ENCODE measurements around the gene DCAF5.
A peak's percentile ranks its signal among the peaks of the same experiment; 100 is the strongest.
"Not testable (repeated sequence)": the region's sequence is repeated elsewhere in the genome, so short reads cannot be mapped to it uniquely, and the experiment has no call there.

Gene DCAF5

DNA sequence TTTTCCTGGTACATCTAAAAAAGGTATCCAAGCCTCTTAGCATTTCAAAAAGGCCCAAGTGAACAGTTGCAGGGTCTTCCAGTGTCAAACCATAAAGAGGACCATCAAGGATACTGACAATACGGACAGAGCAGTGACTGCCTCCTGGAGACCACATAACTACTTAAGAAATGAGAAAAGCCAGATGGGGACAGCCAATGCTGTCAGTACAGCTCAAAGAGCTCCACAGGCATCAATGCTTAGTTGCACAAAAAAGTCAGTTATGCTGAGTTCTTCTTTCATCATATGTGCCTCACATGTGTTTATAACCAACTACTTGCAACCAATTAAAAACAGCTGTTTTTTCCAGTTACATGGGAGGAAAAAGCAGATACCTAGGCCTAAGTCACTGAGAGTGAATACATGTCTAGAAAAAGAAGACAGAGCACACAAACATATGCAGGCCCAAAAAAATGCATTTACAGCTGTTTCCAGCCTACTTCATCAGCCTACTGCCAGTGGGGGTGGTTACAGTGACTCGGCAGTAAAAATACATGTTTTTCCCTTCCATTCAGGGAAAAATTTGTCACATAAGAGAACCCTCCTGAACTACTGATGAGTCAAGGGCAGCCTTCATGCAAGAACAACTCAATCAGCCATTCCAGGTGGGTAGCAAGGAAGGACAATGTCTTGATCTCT, 84.0 kb downstream of the DCAF5 start:
- no peak for DNase-seq

GRCh38 chr14:69066396-69067171, 86.3 kb downstream of the DCAF5 start:
- DNase-seq, result no peak

DNA sequence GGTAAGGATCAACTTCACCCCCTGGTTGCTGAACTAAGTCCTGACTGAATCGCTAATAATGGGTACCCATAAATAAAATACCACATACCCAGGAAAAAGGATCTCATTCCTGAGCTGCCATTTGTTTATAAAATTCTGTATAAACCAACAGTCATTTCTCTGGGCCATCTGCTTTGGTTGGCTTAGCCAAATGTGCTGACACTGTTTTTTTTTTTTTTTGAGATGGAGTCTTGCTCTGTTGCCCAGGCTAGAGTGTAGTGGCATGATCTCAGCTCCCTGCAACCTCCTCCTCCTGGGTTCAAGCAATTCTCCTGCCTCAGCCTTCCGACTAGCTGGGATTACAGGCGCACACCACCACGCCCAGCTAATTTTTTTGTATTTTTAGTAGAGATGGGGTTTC, 87.0 kb downstream of the DCAF5 start:
- DNase-seq, result not testable (repeated sequence)

DNA sequence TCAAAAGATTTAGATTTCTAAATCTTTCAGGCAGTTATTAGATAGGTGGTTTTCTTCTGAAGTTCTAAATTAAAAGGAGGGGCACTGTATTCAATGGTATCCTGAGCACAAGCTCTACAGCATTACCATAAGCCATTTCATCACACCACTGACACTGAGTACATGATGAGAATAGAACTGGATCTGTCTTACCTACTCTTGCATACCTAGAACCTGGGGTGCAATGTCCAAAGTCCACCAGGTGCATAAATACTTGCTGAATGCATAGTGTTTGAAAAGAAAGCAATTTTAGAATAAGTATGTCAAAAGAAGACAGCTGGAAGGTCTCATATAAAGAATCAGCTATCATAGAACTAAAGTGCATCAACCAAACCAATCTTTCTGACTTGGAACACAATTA, 88.3 kb downstream of the DCAF5 start:
- no peak for DNase-seq

- DNase-seq, result no peak
Measured at GRCh38 chr14:69059658-69060623, 93.0 kb downstream of the DCAF5 start.

- peak in 1 of 2 experiments; percentile 10 for DNase-seq
Measured at GRCh38 chr14:69055999-69056788, 96.7 kb downstream of the DCAF5 start.

DNA sequence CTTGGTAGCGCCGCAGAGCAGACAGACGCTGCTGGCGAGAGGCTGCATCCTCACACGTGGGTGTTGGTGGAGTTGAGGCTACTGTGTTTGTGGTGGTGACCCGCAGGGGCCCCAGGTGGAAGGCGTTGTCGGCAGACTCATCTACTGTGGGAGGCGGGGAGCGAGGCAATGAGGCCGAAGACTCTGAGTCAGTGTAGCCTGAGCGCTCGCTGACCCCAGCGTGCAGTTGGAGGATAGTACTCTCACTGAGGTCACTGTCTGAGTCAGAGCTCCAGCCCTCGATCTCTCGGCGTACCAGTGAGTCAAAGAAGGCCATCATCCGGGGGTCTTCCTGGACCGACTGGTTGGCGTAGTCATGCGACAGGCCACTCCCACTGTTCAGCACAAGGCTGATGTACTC, 97.8 kb downstream of the DCAF5 start:
- DNase-seq, result no peak

DNA sequence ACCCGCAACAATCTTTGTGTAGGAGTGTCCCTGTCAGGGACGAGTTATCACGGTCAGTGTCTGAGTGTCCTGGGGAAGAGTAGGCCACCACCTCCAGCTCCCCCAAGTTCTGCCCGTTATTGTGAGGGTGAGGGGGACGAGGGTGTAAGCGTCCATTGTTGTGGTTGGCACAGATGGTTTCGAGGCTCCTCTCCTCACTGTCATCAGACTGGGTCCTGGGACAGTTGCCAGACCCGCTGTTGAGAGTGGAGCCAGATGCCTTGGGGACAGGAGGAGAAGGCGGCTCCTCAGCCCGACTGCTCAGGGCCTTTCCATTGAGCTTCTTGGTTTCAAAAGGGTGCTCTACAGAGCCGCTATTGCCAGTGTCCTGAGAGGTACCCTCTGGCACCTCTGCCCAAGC, 98.9 kb downstream of the DCAF5 start:
- no peak for DNase-seq

DNA sequence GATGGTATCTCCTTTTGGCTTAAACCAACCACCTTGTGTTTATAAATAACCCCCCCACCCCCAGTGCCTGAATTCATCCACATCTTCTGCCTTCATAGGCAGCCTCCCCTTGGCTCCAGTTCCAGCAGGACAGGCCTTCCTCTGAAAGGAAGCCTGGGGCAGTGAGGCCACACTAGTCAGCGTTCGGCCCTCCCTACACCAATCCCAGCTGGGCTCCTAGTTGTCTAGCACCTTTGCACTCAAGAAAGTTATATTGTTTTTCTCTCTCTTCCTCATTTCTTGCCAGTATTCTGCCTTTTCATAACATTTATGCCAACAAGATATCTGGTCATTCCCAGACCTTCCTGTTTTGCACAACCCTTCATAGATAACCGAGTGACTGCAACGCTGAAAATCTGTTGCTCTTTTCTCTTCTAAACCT, 100.7 kb downstream of the DCAF5 start:
- no peak for DNase-seq

- DNase-seq, result no peak
Measured at GRCh38 chr14:69050240-69051184, 102.4 kb downstream of the DCAF5 start.

DNA sequence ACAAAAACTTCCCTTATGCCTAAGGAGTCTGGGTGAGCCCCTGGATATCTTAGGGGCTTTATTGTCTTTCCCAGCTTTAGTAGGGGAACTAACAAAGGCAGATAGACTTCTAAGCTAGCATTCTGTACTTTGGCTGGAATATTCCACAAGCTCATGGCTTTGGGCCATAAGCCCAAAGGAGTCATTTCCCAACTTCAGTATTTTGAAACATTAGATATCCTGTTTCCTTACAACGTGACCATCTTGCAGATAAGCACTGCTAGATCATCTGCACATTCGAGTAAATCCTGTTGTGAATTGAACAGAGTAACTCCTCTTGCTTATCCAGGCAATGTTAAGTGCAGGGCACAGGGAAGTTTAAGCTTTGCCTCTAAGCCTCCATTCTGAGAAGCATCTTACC, 103.2 kb downstream of the DCAF5 start:
- DNase-seq, result no peak

DNA sequence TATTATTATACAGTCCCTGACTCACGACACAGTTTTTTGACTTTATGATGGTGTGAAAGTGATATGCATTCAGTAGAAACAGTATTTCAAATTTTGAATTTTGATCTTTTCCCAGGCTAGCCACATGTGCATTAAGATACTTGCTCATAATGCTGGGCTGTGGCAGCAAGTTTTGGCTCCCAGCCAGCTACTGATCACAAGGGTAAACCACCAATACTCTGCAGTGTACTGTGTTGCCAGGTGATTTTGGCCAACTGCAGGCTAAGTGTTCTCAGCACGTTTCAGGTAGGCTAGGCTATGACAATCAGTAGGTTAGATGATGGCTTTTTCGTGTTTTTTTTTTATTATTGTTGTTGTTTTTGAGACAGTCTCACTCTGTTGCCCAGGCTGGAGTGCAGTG, 104.5 kb downstream of the DCAF5 start:
- peak; percentile 42 to 64 for DNase-seq

GRCh38 chr14:69047255-69047654, 105.7 kb downstream of the DCAF5 start:
- DNase-seq, result no peak

GRCh38 chr14:69046476-69046860, 106.5 kb downstream of the DCAF5 start:
- no peak for DNase-seq

DNA sequence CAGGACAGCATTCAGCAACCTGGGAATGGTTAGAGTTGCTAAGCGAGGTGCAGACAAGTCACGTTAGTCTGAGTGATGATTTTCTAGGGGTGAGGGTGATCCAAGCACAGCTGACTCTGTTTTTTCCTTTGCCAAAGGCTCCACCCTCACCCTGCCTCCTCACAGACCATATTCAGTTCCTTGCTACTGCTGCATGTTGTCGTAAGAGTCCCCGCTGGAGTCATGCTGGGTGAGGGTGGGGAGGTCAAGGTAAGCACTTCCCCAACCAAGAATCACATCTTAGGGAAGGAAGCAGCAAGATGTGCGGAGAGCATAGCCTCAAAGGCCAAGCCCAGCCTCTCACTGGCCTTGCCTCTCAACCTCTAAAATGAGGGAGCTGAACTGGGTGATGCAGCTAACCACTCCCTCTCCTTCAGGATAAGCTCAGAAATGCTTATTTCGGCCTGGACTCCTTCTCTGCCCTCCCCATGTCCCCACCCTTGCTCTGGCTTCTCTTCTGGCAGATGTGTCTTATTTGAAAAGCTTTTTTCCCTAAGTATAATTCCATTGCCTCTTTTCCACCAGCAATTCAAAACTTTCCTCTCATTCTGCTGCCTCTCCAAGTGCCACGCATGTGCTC, 107.0 kb downstream of the DCAF5 start:
- no peak for DNase-seq

- DNase-seq, result no peak
Measured at GRCh38 chr14:69044965-69045555, 107.9 kb downstream of the DCAF5 start.

- no peak for DNase-seq
Measured at GRCh38 chr14:69044296-69044695, 108.6 kb downstream of the DCAF5 start.

- no peak for DNase-seq
Measured at GRCh38 chr14:69043596-69044260, 109.2 kb downstream of the DCAF5 start.

GRCh38 chr14:69042787-69043444, 110.0 kb downstream of the DCAF5 start:
- no peak for DNase-seq

Measured in NCI-H2081 (cell line).